Sciatic nerve (tissue), 2 donors: ENCODE results near the gene TRIM66. TPM values are rescaled to one million over a fixed set of nuclear protein-coding genes. Genes with fewer than 3 reads are reported as not detected.
A peak's percentile ranks its signal among the peaks of the same experiment; 100 is the strongest.
"Not testable (repeated sequence)": the region's sequence is repeated elsewhere in the genome, so short reads cannot be mapped to it uniquely, and the experiment has no call there.

Experiments used
- ATAC-seq: fragments of 200-7000 bp; cut with Tn5 transposase; one replicate; pipeline ENCODE4 v1.9.1; 2020; ENCODE audit warnings: mild to moderate bottlenecking, moderate library complexity
- DNase-seq: peaks from one replicate; pipeline ENCODE4 v3.0.0-alpha.2; 2020; ENCODE audit warnings: low spot score
- intact Hi-C: fragments of 100-400 bp; cut with DNase I; formaldehyde crosslinking; loops from one replicate; pipeline ENCODE4 v1.14.2; 2022
- total RNA-seq: library from RNA; stranded (reverse); fragmentation: NEBNext Ultra II Directional; extraction: Animal tissue kit (Norgen Biotek cat#: 25700); gene quantifications from one replicate; pipeline ENCODE4 v1.2.1, GENCODE V29; 2021
- donor health status: DM: no; HTN: no; CAD: no.
- donor health status: DM: no; HTN: no; CAD: no.

Gene TRIM66
- total RNA-seq, 1 donor from 2014 or later, result 21.1 TPM

- DNase-seq, result no peak
- ATAC-seq, result no peak
- intact Hi-C loops, result no loop called here
Observed at GRCh38 chr11:8672346-8672745, 10.1 kb downstream of the TRIM66 start.

- no peak for DNase-seq
- intact Hi-C loops, result no loop called here
- ATAC-seq, result peak; percentile 65
Observed at GRCh38 chr11:8671651-8672062, 10.8 kb downstream of the TRIM66 start.

- intact Hi-C loops, result no loop called here
- no peak for DNase-seq
- ATAC-seq, result peak; percentile 96
Observed at GRCh38 chr11:8671193-8671612, 11.3 kb downstream of the TRIM66 start.

- DNase-seq, ATAC-seq, intact Hi-C loops: not testable (repeated sequence)
Observed at GRCh38 chr11:8670081-8670480, 12.4 kb downstream of the TRIM66 start.

- DNase-seq, result no peak
- no peak for ATAC-seq
- intact Hi-C loops, result no loop called here
Observed at GRCh38 chr11:8665222-8665621, 17.2 kb downstream of the TRIM66 start.

GRCh38 chr11:8661001-8661795 is 21.3 kb downstream of the TRIM66 start:
- DNase-seq (no peak), ATAC-seq (no peak)
- intact Hi-C loops, result no loop called here

- intact Hi-C loops, result no loop called here
- DNase-seq (no peak), ATAC-seq (peak; percentile 90)
Observed at GRCh38 chr11:8658321-8659057, 24.0 kb downstream of the TRIM66 start.

- DNase-seq (no peak), ATAC-seq (no peak)
- intact Hi-C loops, result no loop called here
Observed at GRCh38 chr11:8656291-8656690, 26.2 kb downstream of the TRIM66 start.

GRCh38 chr11:8654503-8654902 is 28.0 kb downstream of the TRIM66 start:
- ATAC-seq (no peak), DNase-seq (no peak)
- intact Hi-C loops, result no loop called here

GRCh38 chr11:8652140-8652539 is 30.3 kb downstream of the TRIM66 start:
- intact Hi-C loops, result no loop called here
- DNase-seq (no peak), ATAC-seq (peak; percentile 79)

GRCh38 chr11:8650401-8650990 is 32.0 kb downstream of the TRIM66 start:
- DNase-seq (no peak), ATAC-seq (no peak)
- intact Hi-C loops, result no loop called here

- ATAC-seq (no peak), DNase-seq (no peak)
- intact Hi-C loops, result no loop called here
Observed at GRCh38 chr11:8649361-8649760, 33.1 kb downstream of the TRIM66 start.

- DNase-seq (no peak), ATAC-seq (no peak)
- intact Hi-C loops, result no loop called here
Observed at GRCh38 chr11:8646873-8647272, 35.6 kb downstream of the TRIM66 start.

GRCh38 chr11:8642196-8642841 is 40.1 kb downstream of the TRIM66 start:
- ATAC-seq (no peak), DNase-seq (no peak)
- intact Hi-C loops, result no loop called here

GRCh38 chr11:8641332-8641731 is 41.1 kb downstream of the TRIM66 start:
- intact Hi-C loops, result no loop called here
- DNase-seq (no peak), ATAC-seq (no peak)

GRCh38 chr11:8640267-8640906 is 42.1 kb downstream of the TRIM66 start:
- intact Hi-C loops, result no loop called here
- DNase-seq (no peak), ATAC-seq (no peak)

- intact Hi-C loops, result no loop called here
- DNase-seq (no peak), ATAC-seq (no peak)
Observed at GRCh38 chr11:8639655-8640054, 42.8 kb downstream of the TRIM66 start.

- no peak for ATAC-seq
- no peak for DNase-seq
- intact Hi-C loops, result no loop called here
Observed at GRCh38 chr11:8638300-8638699, 44.2 kb downstream of the TRIM66 start.

- DNase-seq (no peak), ATAC-seq (no peak)
- intact Hi-C loops, result no loop called here
Observed at GRCh38 chr11:8636127-8636526, 46.3 kb downstream of the TRIM66 start.
